Right cardiac atrium (tissue), 5 donors: ENCODE results near the gene CDPF1. TPM values are rescaled to one million over a fixed set of nuclear protein-coding genes. Genes with fewer than 3 reads are reported as not detected.

Experiments used
- ATAC-seq, 2 donors: fragments of 200-7000 bp; cut with Tn5 transposase; one replicate each; pipeline versions ENCODE4 v1.8.0 to v1.9.1; 2020; ENCODE audit warnings: moderate library complexity in 2 of 2, mild to moderate bottlenecking in 1 of 2
- DNase-seq, 3 donors: peaks; one replicate each; pipeline ENCODE4 v3.0.0-alpha.2; 2020
- H3K27ac ChIP-seq: one replicate; pipeline ENCODE4 v1.5.1; 2013; ENCODE audit warnings: mild to moderate bottlenecking, low read length, control low read depth, moderate library complexity
- H3K27me3 ChIP-seq: one replicate; pipeline ENCODE4 v1.6.1; 2013; ENCODE audit not compliant: control insufficient read depth, insufficient read depth
- H3K4me1 ChIP-seq: one replicate; pipeline ENCODE4 v1.6.1; 2013; ENCODE audit warnings: low read length; ENCODE audit not compliant: control insufficient read depth, insufficient read depth
- H3K4me3 ChIP-seq: one replicate; pipeline ENCODE4 v1.5.1; 2013; ENCODE audit warnings: low read length, control low read depth
- H3K9me3 ChIP-seq: one replicate; pipeline ENCODE4 v1.6.1; 2013; ENCODE audit warnings: low read length; ENCODE audit not compliant: control insufficient read depth
- WGBS: extraction: QIAGEN DNeasy Blood & Tissue Kit; methylation state at CpG from one replicate; pipeline ENCODE4 v1.1.7; 2013; 5-methylcytosine and 5-hydroxymethylcytosine counted together
- intact Hi-C, 4 donors: fragments of 100-400 bp; cut with DNase I; formaldehyde crosslinking; loops; one replicate each; pipeline versions ENCODE4 v1.11.0 to v1.14.0; 2022 to 2023
- polyA plus RNA-seq: library from polyadenylated mRNA; stranded (reverse); fragments of 200-250 nt; gene quantifications from one replicate; pipeline ENCODE4 v1.2.3, GENCODE V29; 2013
- total RNA-seq, 4 donors: library from RNA; stranded (reverse); fragmentation: NEBNext Ultra II Directional; extraction: Animal tissue kit (Norgen Biotek cat#: 25700); gene quantifications; one replicate each; pipeline ENCODE4 v1.2.1, GENCODE V29; 2021
- donor health status: healthy with polysubstance abuse.
- donor health status: DM: no; HTN: yes; CAD: no.
- donor health status: DM: no; HTN: no; CAD: no.
- donor health status: DM: no; HTN: yes; CAD: no; lungs with severe emphysema.
- donor health status: DM: yes; HTN: yes; CAD: no.

CDPF1 gene
- total and polyA plus RNA-seq, 5 donors, result 8.9 to 10.5 (median 9.4) TPM

DNA sequence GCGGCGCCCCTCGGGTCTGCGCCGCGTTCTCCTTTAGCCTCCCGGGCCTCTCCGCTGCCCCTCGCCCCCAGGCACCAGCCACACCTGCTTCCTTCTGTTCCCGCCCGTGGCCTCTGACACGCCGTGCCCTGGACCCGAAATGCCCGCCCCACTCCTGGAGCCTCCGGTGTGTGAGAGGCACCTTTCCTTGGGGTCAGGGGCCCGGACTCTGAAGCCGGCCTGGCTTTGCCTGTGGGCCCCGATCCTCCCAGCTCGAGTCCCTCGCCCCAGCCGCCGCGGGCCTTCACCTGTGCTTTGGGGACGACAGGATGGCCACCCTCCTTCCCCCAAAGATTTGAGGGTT is 661 bp upstream of the CDPF1 start:
- ATAC-seq, result peak; percentile 2 to 13
- H3K9me3 ChIP-seq, result no peaks in the 10 kb centered on the region
- peak in 1 of 3 donors; percentile 23 for DNase-seq
- no peaks in the 10 kb centered on the region for H3K27me3 ChIP-seq
- intact Hi-C loops, result loop anchor here in 1 of 4 donors (10.0 kb wide), 1 partner anchor 106 kb away; no protein-coding TSS in a partner anchor
- H3K4me3 ChIP-seq, result peak overlapping the region; percentile 60
- H3K27ac ChIP-seq, result peak overlapping the region; percentile 64
- 12% methylated on average over 25 of the region's 25 CpGs for WGBS
- peaks cover 9% of the 10 kb centered on the region for H3K4me1 ChIP-seq

DNA sequence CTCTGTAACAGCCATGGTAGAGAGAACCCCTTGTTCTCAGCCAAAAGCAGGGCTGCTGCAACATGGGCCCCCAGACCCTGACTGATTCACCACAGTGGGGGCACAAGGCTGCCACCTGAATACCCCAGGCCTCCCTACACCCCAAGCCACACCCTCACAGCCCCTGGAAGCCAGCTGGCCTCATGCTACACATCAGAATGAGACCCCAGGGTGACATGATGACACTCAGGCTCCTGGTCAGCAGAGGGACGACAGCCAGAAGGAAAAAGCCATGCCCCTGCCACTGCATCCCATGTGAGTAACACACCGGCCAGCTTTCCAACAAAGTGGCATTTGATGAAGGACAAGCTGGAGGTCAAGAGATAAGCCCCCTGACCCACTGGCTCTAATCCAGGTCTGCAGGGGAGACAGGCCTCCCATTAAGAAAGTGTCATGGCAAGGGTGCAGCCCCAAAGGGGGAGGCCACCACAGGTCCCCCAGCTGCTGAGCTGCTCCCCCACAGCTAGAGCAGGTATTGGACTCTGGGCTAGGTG is 2.6 kb downstream of the CDPF1 start:
- H3K27ac ChIP-seq, result peak overlapping the region; percentile 14
- H3K4me3 ChIP-seq, result no peak overlapping the region
- ATAC-seq, result no peak
- DNase-seq, result no peak
- WGBS, result 72% methylated on average over 2 of the region's 2 CpGs
- intact Hi-C loops, result no loop called here
- peaks cover 17% of the 10 kb centered on the region for H3K4me1 ChIP-seq
- H3K27me3 ChIP-seq, result no peaks in the 10 kb centered on the region
- no peaks in the 10 kb centered on the region for H3K9me3 ChIP-seq

DNA sequence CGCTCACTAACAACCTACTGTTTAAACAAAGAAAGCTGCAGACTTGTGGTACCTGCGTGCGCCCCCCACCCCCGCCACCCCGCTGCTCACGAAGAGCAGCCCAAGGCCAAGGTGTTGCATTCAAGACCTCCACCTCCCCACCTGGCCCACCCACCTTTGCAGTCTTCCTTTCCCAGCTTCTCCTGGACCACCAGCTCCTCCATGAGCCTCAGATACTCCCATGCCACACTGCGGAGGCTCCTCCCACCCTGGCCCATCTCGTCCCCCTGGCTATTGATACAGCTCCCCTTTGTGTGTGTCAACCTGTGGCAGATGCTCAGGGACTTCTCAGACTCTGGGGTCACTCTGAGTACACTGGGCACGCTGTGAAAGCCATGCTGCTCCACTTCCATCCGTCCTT is 3.9 kb downstream of the CDPF1 start:
- no peak for ATAC-seq
- intact Hi-C loops, result no loop called here
- no peak overlapping the region for H3K4me3 ChIP-seq

DNA sequence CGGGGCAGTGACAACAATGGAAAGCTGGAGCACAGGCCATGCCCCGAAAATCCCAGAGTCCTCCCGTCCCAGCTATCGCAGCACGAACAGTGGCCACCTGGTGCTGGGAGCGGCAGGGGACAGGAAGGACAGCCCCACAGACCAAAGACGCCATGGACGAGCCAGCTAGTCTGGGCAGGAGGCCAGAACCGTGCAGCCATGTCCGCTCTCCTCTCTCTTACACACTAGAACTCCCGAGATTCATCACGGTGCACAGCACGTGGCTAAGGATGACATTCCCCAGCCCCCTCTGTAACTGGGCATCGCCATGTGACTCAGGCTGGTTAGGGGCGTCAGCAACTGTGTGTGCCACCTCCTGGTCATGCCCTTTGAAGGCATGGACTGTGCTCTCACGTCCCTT is 4.6 kb downstream of the CDPF1 start:
- Histone ChIP-seq H3K27ac (peak overlapping the region; percentile 55), H3K9me3 (no peaks in the 10 kb centered on the region), H3K27me3 (no peaks in the 10 kb centered on the region), H3K4me3 (no peak overlapping the region), H3K4me1 (peaks cover 11% of the 10 kb centered on the region)
- ATAC-seq (peak; percentile 50 to 55), DNase-seq (peak; percentile 75 to 92 (median 88))
- intact Hi-C loops, result no loop called here
- 26% methylated on average over 16 of the region's 16 CpGs for WGBS

More for the DNA sequence above, 3.9 kb downstream of the CDPF1 start:
- no peaks in the 10 kb centered on the region for H3K27me3 ChIP-seq
- peak overlapping the region; percentile 7 for H3K27ac ChIP-seq
- H3K4me1 ChIP-seq, result peaks cover 15% of the 10 kb centered on the region
- WGBS, result 96% methylated on average over 10 of the region's 10 CpGs
- no peak for DNase-seq
- H3K9me3 ChIP-seq, result no peaks in the 10 kb centered on the region

DNA sequence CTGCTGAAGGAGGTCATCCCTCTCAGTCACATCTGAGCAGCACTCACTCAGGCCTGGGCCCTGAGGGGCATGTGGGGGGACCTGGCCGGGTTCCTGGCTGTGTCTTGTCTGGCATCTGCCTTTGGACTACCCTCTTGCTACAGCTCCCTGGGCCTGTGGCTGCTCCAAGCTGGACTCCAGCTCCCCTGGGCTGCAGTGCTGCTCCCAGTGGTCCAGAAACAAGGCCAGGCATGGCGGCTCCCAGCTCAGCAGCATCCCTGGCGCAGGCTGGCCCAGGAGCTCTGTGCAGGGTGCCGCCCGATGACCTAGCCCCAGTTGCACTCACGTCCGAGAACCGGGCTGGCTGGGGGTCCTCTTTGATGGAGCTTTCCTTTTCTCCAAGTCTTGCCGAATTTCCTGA is 5.3 kb downstream of the CDPF1 start:
- no peak overlapping the region for H3K4me3 ChIP-seq
- no peaks in the 10 kb centered on the region for H3K9me3 ChIP-seq
- H3K4me1 ChIP-seq, result peaks cover 14% of the 10 kb centered on the region
- H3K27me3 ChIP-seq, result no peaks in the 10 kb centered on the region
- no peak for ATAC-seq
- no peak for DNase-seq
- intact Hi-C loops, result no loop called here
- H3K27ac ChIP-seq, result no peak overlapping the region
- 87% methylated on average over 9 of the region's 9 CpGs for WGBS

DNA sequence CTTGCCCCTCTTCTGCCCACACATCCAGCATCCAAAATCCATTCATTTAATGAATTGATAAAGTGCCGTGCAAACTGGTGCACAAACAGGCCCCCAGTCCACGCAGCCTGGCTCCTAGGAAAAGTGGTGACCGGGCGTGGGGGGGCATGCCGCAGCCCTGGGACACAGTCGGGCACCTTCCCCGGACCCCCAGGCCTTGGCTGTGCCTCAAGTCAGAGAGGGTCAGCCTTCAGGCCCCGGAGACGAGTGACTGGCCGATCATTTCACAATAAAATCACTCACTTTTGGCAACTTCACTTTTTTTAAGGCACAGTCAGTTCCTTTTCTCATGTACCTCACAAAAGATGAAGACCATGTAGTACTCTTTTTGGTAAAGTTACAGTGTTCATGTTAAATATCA is 8.0 kb downstream of the CDPF1 start:
- peaks cover 11% of the 10 kb centered on the region for H3K4me1 ChIP-seq
- no peak overlapping the region for H3K4me3 ChIP-seq
- DNase-seq (no peak), ATAC-seq (no peak)
- intact Hi-C loops, result no loop called here
- H3K9me3 ChIP-seq, result no peaks in the 10 kb centered on the region
- H3K27ac ChIP-seq, result peak overlapping the region; percentile 1
- no peaks in the 10 kb centered on the region for H3K27me3 ChIP-seq
- WGBS, result 76% methylated on average over 10 of the region's 10 CpGs

DNA sequence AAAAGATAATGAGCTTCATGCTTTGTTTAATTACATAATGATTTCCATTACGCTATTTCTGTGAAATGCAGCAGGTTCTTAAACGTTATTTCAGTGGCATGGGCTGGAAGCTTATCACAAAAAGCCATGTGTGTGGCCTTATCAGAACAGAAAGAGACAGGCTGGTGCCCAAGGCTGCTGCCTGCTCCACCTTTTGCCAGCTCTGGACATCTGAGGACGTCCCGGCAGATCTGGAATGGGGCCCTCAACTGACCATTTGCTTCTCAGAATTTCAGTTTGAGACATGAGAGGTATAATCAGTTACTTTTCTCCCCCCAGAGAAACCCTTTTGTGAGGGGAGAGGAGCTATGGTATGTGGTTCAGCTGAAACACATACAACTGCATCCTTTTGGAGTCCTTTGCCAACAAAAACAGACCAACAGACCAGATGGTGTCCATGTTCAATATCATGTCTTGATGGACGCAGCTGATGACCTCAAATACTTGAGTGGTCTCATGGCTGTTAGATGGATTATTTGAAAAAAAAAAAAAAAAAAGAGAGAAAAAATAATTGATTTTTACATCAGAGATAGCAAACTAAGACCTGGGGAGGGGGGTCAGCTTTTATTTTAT is 8.6 kb downstream of the CDPF1 start:
- Histone ChIP-seq H3K4me3 (no peak overlapping the region), H3K27ac (peak overlapping the region; percentile 34), H3K27me3 (no peaks in the 10 kb centered on the region), H3K9me3 (no peaks in the 10 kb centered on the region), H3K4me1 (peaks cover 11% of the 10 kb centered on the region)
- no peak for ATAC-seq
- no peak for DNase-seq
- intact Hi-C loops, result no loop called here
- WGBS, result 45% methylated on average over 5 of the region's 5 CpGs

DNA sequence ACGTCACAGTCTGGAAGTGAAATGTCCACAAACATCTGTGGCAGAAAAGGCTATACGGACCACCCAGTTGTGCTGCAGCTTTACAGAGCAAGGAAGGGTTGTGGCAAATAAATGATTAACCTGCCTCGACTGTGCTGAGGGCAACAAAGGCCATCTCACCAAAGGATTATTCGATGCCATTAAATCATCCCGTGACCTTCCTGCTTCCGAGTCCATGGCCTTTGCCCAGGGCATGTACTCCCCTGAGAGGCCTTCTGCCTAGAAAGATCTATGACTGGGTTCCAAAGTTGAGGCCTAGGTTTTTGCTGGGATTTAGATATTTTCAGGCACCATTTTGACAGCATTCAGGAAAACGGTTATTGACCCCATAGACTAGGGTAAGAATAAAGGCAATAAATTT is 9.2 kb downstream of the CDPF1 start:
- ATAC-seq (no peak), DNase-seq (no peak)
- 70% methylated on average over 7 of the region's 7 CpGs for WGBS
- no peaks in the 10 kb centered on the region for H3K27me3 ChIP-seq
- no peak overlapping the region for H3K4me3 ChIP-seq
- peak overlapping the region; percentile 56 for H3K27ac ChIP-seq
- H3K4me1 ChIP-seq, result peaks cover 11% of the 10 kb centered on the region
- intact Hi-C loops, result no loop called here
- no peaks in the 10 kb centered on the region for H3K9me3 ChIP-seq

DNA sequence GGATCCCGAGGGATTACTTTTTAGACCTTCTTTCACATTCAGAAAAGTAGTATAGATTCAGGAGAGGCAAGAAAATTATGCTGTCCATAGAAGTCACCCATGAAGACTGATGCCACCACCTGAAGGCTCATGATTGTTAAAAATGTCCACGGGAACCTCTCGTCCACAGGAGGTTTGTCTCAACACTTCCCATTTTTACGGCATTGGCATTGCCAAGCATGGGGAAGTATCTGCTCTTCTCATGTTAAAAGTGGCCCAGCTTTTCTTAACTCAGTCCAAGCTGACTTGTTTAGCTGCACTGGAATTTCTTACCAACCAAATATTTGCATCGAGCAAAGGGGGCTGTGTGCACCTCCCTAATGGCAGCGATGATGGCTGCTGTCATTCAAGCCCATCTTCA is 9.6 kb downstream of the CDPF1 start:
- Histone ChIP-seq H3K27me3 (no peaks in the 10 kb centered on the region), H3K9me3 (no peaks in the 10 kb centered on the region)

DNA sequence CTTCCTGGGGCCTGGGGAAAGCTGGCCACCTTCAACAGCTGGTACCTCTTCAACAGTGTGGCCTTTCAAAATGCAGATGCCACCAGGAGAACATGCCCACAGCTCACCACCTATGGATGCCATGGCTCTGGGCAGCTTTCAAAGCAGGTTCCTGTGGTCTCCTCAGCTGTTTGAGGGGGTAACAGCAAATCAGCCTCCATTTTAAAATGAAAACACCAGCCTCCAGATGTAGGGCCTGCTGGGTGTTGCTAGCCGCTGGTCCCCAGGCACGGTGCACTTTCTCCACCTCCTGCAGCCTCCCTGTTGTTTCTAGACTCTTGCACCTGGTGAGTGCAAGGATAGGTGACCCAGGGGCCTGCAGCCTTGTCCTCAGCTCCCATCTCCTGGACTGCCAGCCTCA is 10.0 kb downstream of the CDPF1 start:
- intact Hi-C loops, result no loop called here
- 88% methylated on average over 2 of the region's 2 CpGs for WGBS
- Histone ChIP-seq H3K9me3 (no peaks in the 10 kb centered on the region), H3K4me3 (no peak overlapping the region), H3K27me3 (no peaks in the 10 kb centered on the region), H3K27ac (peak overlapping the region; percentile 18), H3K4me1 (peaks cover 7% of the 10 kb centered on the region)
- ATAC-seq (no peak), DNase-seq (no peak)

More for the DNA sequence above, 9.6 kb downstream of the CDPF1 start:
- Histone ChIP-seq H3K4me1 (peaks cover 11% of the 10 kb centered on the region), H3K4me3 (no peak overlapping the region), H3K27ac (peak overlapping the region; percentile 56)
- intact Hi-C loops, result no loop called here
- no peak for DNase-seq
- ATAC-seq, result no peak
- 73% methylated on average over 6 of the region's 6 CpGs for WGBS

DNA sequence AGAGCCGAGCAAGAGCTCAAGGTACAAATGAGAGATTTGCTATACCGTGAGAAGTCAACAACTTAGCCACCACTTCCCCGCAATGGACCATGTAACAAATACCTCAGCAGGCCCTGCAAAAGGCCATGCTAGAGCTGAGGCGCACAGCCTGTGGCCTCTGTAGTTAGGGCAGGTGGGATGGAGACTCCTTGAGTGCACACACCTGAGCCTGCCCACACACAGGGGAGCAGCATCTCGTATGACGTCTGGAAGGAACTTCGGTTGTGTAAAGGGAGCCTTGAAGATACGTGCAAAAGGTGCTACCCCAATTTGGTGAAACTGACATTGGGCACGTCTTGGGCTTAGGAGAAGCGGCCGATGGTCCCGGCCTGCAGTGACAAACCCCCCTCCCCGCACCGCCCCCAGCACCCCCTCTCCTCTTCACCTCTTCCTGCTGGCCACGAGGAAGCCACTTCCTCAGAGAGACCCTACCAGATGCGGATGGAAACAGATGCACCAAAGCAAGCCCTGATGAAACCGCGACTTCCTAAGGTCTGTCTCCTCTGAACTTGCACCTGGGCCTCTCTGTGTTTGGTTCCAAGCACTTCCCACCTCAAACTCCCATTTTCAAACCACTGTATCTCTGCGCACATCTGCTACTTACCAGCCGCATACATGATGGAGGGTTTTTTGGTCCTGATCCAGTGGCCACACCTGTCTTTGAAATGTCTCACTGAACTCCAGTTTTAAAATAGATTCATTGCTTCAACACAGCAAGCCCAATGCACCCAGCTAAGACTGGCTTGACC is 10.6 kb downstream of the CDPF1 start:
- peak overlapping the region; percentile 62 for H3K27ac ChIP-seq
- 83% methylated on average over 20 of the region's 20 CpGs for WGBS
- no peak overlapping the region for H3K4me3 ChIP-seq
- peaks cover 3% of the 10 kb centered on the region for H3K4me1 ChIP-seq
- H3K9me3 ChIP-seq, result no peaks in the 10 kb centered on the region
- DNase-seq (no peak), ATAC-seq (no peak)
- intact Hi-C loops, result loop anchor here in 2 of 4 donors (10.0 kb wide), 2 partner anchors 85 to 95 kb away; partner anchors contain the start of gene PPARA (in 1 of the 2)
- no peaks in the 10 kb centered on the region for H3K27me3 ChIP-seq
